Aorta (tissue), 5 donors: ENCODE measurements around the gene HERC5. TPM values are rescaled to one million over a fixed set of nuclear protein-coding genes. Genes with fewer than 3 reads are reported as not detected.

Experiments
- ATAC-seq: fragments of 200-7000 bp; cut with Tn5 transposase; one replicate; pipeline ENCODE4 v1.9.1; 2022; ENCODE audit warnings: moderate library complexity; ENCODE audit not compliant: low FRiP score
- DNase-seq, 2 donors: peaks; one replicate each; pipeline ENCODE4 v3.0.0-alpha.2; 2020
- H3K27ac ChIP-seq, 2 donors: one replicate each; pipeline ENCODE4 v1.5.1; 2013; ENCODE audit warnings: low read length in 2 of 2, mild to moderate bottlenecking in 2 of 2, moderate library complexity in 2 of 2, control low read depth in 1 of 2, inconsistent platforms in 1 of 2, low read depth in 1 of 2
- H3K27me3 ChIP-seq, 2 donors: one replicate each; pipeline ENCODE4 v1.6.1; 2013; ENCODE audit warnings: control low read depth in 1 of 2, low read length in 1 of 2, mild to moderate bottlenecking in 1 of 2, moderate library complexity in 1 of 2; ENCODE audit not compliant: insufficient read depth in 2 of 2, control insufficient read depth in 1 of 2
- H3K36me3 ChIP-seq, 2 donors: one replicate each; pipeline ENCODE4 v1.6.1; 2013; ENCODE audit warnings: control low read depth in 1 of 2, low read length in 1 of 2, mild to moderate bottlenecking in 1 of 2; ENCODE audit not compliant: insufficient read depth in 2 of 2, control insufficient read depth in 1 of 2
- H3K4me1 ChIP-seq, 2 donors: one replicate each; pipeline ENCODE4 v1.6.1; 2013; ENCODE audit warnings: low read length in 2 of 2, control low read depth in 1 of 2, mild to moderate bottlenecking in 1 of 2, moderate library complexity in 1 of 2; ENCODE audit not compliant: insufficient read depth in 2 of 2, control insufficient read depth in 1 of 2
- H3K4me3 ChIP-seq, 2 donors: one replicate each; pipeline ENCODE4 v1.5.1; 2013; ENCODE audit warnings: low read length in 2 of 2, control low read depth in 1 of 2, mild to moderate bottlenecking in 1 of 2
- H3K9me3 ChIP-seq: one replicate; pipeline ENCODE4 v1.6.1; 2013; ENCODE audit warnings: mild to moderate bottlenecking, low read length; ENCODE audit not compliant: control insufficient read depth
- WGBS, 2 donors: extraction: QIAGEN DNeasy Blood & Tissue Kit; methylation state at CpG; one replicate each; pipeline ENCODE4 v1.1.7; 2013; 5-methylcytosine and 5-hydroxymethylcytosine counted together
- intact Hi-C, 2 donors: fragments of 100-400 bp; cut with DNase I; formaldehyde crosslinking; loops; one replicate each; pipeline versions ENCODE4 v1.14.2 to v1.15.0; 2022
- polyA plus RNA-seq, 2 donors: library from polyadenylated mRNA; stranded (reverse); fragments of 200-250 nt; gene quantifications; one replicate each; pipeline ENCODE4 v1.2.3, GENCODE V29; 2013
- total RNA-seq, 2 donors: library from RNA; stranded (reverse); fragmentation: NEBNext Ultra II Directional; extraction: Animal tissue kit (Norgen Biotek cat#: 25700); gene quantifications; one replicate each; pipeline ENCODE4 v1.2.1, GENCODE V29; 2021
- donor health status: healthy with polysubstance abuse.
- donor health status: Bipolar disorder and iron deficiency.
- donor health status: DM: no; HTN: no; CAD: no.
- donor health status: DM: no; HTN: no; CAD: no.
- donor health status: DM: yes; HTN: yes; CAD: no.

The HERC5 gene
- total and polyA plus RNA-seq, 4 donors = 7.0 to 10.3 (median 9.7) TPM

DNA sequence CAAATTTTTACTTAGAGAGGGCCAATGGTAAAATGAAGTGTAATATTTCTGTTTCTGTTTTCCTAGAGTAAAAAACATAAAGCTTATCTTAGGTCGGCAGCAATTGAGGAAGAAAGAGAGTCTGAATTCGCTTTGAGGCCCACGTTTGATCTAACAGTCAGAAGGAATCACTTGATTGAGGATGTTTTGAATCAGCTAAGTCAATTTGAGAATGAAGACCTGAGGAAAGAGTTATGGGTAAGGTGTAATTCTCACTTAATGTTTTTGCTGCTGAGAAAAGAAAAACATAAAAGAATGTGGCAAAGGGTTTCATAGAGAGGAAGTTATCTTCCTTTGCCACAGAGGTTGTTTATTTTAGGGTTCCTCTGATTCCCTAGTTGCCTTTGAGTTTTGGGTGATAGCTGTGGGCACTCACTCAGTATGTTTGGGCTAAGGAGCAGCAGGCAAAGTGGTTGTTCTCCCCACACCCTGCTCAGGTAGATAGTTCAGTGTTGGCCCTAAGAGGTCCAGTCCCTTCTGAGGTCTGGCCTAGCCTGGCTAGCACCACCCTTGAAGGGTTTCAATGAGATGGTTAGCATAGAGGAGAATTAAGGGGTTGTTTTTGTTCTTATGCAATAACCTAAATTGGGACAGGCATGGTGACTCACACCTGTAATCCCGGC lies 32.3 kb downstream of the HERC5 start:
- H3K36me3 ChIP-seq = peaks cover 0 to 3% of the 10 kb centered on the region in 2 donors
- H3K4me3 ChIP-seq = no peak overlapping the region
- H3K27ac ChIP-seq = no peak overlapping the region
- no peaks in the 10 kb centered on the region for H3K27me3 ChIP-seq
- H3K4me1 ChIP-seq = no peaks in the 10 kb centered on the region
- WGBS, 2 donors = 68 to 69% methylated on average over 4 of the region's 4 CpGs
- intact Hi-C loops = no loop called here
- DNase-seq (no peak), ATAC-seq (no peak)
- no peaks in the 10 kb centered on the region for H3K9me3 ChIP-seq

DNA sequence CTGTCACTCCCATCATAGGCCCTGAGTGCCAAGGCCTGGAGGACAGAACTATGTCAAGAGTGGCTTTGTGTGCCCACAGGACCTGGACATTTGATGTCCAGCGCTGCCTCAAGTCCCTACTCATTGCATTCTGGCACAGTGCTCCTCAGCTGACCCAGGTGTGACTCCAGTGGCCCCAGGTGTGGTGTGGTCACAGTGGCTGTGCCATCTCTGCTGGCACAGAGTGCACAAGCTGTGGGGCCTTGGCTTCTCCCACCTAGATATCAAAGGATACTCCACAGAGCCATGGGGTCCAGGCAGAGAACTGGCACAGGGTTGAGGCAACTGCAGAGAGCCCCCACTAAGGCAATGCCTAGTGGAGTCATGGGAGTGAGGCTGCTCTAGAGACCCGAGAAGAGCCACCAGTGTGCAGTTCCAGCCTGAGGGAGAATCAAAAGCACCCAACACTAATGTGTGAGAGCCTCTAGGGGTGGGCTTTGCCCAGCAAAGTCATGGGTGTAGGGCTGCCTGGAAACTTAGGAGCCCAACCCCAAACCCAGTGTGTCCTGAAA lies 41.0 kb downstream of the HERC5 start:
- H3K4me1 ChIP-seq = no peaks in the 10 kb centered on the region
- ATAC-seq = no peak
- DNase-seq = no peak
- no peaks in the 10 kb centered on the region for H3K36me3 ChIP-seq
- no peak overlapping the region for H3K27ac ChIP-seq
- H3K9me3 ChIP-seq = no peaks in the 10 kb centered on the region
- H3K4me3 ChIP-seq = no peak overlapping the region
- 92% methylated on average over 2 of the region's 2 CpGs for WGBS, 2 donors
- no peaks in the 10 kb centered on the region for H3K27me3 ChIP-seq
- intact Hi-C loops = no loop called here

DNA sequence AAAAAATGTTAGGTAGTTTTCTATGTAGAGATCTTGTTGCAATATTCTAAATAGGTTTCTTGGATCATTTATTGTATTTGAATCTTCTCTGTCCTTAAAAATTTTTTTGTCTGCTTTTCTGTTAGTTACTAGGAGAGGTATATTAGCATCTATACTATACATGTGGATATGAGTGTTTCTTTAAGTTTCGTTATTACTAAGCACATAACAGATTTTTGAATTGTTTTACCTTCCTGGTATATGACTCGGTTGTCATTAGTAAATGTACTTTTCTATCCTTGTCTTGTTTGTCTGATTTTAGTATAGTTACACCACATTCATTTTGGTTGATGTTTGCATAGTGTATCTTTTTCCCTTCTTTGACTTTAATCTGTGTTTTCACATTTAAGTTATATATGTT lies 46.4 kb downstream of the HERC5 start:
- intact Hi-C loops = no loop called here
- Histone ChIP-seq H3K9me3 (no peaks in the 10 kb centered on the region), H3K4me1 (no peaks in the 10 kb centered on the region), H3K27me3 (no peaks in the 10 kb centered on the region), H3K36me3 (peaks cover 0 to 3% of the 10 kb centered on the region in 2 donors), H3K27ac (no peak overlapping the region), H3K4me3 (no peak overlapping the region)
- DNase-seq (no peak), ATAC-seq (no peak)
- 88 to 93% methylated on average over 2 of the region's 2 CpGs for WGBS, 2 donors

DNA sequence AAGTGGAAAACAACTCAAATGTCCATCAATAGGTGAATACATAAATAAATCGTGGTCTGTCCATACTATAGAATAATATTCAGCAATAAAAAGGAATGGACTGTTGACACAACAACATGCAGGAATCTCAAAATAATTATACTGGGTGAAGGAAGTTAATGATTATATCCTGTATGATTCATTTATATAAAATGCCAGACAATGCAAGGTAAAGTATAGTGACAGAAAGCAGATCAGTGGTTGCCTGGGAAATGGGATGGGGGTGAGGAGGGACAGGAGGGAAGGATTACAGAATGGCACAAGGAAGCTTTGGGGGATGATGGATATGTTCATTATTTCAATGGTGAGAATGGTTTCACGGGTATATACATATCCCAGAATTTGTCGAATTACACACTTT lies 54.3 kb downstream of the HERC5 start:
- Histone ChIP-seq H3K4me1 (no peaks in the 10 kb centered on the region), H3K36me3 (no peaks in the 10 kb centered on the region), H3K27ac (no peak overlapping the region), H3K9me3 (no peaks in the 10 kb centered on the region), H3K4me3 (no peak overlapping the region), H3K27me3 (no peaks in the 10 kb centered on the region)
- intact Hi-C loops = loop anchor here in 1 of 2 donors (5.0 kb wide), 1 partner anchor 44 kb away; no protein-coding TSS in a partner anchor
- no peak for DNase-seq
- no peak for ATAC-seq
- WGBS, 2 donors = 85 to 86% methylated on average over 3 of the region's 3 CpGs

DNA sequence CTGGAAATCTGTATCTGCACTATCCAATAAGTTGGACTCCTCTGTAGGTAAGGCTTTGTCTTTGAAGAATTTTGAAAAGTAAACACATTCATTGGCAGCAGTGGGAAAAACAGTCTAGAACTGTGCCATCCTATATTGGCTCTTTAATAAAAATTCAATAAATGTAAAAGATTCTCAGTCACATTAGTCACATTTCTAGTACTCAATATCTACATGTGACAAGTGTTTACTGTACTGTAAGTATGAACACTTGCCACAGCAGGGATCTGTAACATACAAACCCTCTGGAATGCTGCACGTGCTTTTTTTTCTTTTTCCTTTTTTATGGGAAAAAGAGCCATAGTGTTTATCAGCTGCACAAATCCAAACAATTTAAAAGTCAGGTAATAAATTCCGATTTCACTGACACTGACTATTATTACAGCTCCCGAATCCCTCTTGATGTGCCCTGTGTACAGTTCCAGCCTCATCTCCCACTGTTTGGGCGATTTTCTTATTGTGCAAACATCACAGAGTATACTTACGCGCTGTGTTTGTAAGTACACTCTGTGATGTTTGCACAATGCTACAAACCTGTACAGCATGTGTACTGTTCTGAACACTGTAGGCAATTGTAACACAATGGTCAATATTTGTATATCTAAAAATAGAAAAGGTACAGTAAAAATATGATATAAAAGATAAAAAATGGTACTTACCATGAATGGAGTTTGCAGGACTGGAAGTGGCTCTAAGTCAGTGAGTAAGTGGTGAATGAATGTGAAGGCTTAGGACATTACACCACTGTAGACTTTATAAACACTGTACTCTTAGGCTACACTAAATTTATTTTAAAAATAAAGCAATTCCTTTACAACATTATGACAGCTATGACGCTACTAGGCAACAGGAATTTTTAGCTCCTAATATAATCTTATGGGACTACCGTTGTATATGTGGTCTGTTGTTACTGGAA lies 57.9 kb downstream of the HERC5 start:
- Histone ChIP-seq H3K27me3 (no peaks in the 10 kb centered on the region), H3K27ac (no peak overlapping the region), H3K36me3 (no peaks in the 10 kb centered on the region), H3K4me3 (no peak overlapping the region), H3K4me1 (no peaks in the 10 kb centered on the region), H3K9me3 (no peaks in the 10 kb centered on the region)
- intact Hi-C loops = loop anchor here (2.0 to 5.0 kb wide), 5 partner anchors 48 to 296 kb away; partner anchors contain the start of genes HERC5 (in 1 of the 2) and HERC6 (in 1 of the 2)
- DNase-seq (no peak), ATAC-seq (no peak)
- 70 to 72% methylated on average over 8 of the region's 8 CpGs for WGBS, 2 donors

DNA sequence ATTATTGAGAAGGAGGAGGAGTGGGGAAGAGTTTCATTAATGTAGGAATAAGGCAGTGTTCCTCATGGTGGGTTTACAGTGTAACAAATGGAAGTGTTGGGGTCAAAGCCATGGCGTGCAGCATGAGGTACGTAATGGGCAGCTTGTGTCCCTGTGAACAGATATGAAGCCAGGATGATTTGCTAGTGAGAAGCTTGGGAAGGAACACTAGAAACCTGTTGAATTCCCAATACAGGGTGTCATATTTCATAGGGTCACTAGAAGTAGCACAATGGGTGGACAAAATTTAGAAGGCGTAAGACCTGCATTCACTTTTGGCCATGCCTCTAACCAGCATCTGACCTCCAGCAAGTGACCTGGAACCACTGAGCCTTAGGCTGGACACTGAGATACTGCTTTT lies 59.8 kb downstream of the HERC5 start:
- H3K9me3 ChIP-seq = no peaks in the 10 kb centered on the region
- no peaks in the 10 kb centered on the region for H3K4me1 ChIP-seq
- no peak overlapping the region for H3K4me3 ChIP-seq
- no peak overlapping the region for H3K27ac ChIP-seq
- WGBS, 2 donors = 88 to 89% methylated on average over 3 of the region's 3 CpGs
- intact Hi-C loops = loop anchor here in 1 of 2 donors (5.0 kb wide), 2 partner anchors 59 to 139 kb away; partner anchors contain the start of genes HERC5 and HERC6
- no peak for ATAC-seq
- DNase-seq = no peak
- no peaks in the 10 kb centered on the region for H3K27me3 ChIP-seq
- H3K36me3 ChIP-seq = no peaks in the 10 kb centered on the region

DNA sequence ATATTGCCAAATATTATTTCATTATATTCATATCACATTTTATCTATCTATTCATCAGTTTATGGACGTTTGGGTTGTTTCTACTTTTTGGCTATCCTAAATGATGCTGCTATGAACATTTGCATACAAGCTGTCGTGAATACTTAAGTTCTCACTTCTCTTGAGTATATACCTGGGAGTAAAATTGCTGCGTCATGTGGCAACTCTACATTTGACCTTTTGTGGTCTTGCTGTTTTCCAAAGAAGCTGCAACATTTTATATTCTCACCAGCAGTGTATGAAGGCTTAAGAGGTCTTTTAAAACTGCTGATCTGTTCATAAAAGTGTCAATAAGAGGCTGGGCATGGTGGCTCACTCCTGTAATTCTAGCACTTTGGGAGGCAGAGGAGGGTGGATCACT lies 60.9 kb downstream of the HERC5 start:
- intact Hi-C loops = loop anchor here in 1 of 2 donors (5.0 kb wide), 2 partner anchors 61 to 141 kb away; partner anchors contain the start of genes HERC5 and HERC6
- H3K36me3 ChIP-seq = no peaks in the 10 kb centered on the region
- no peaks in the 10 kb centered on the region for H3K9me3 ChIP-seq
- 74 to 75% methylated on average over 3 of the region's 3 CpGs for WGBS, 2 donors
- no peaks in the 10 kb centered on the region for H3K4me1 ChIP-seq
- DNase-seq = no peak
- H3K4me3 ChIP-seq = no peak overlapping the region
- no peak for ATAC-seq
- H3K27me3 ChIP-seq = no peaks in the 10 kb centered on the region
- H3K27ac ChIP-seq = no peak overlapping the region

DNA sequence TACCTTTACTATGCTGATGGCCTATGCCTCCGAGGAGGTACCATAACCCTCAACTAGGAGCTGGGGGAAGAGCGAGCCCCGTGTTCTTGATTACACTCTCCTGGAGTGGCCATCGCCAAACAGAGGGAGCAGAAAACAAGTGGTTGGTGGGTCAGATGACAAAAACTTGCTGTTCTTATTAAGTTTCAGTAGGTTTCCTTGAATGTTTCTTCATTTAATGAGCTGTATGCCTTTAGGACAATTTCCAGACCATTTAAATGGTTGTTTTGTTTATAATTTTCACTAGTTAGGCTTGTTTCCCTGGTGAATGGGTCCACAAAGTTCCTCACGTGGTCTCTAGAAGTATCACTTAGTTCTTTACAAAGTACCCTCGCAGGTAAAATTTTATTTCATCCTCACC lies 62.0 kb downstream of the HERC5 start:
- 90% methylated on average over 6 of the region's 6 CpGs for WGBS, 2 donors
- Histone ChIP-seq H3K27ac (no peak overlapping the region), H3K4me3 (no peak overlapping the region), H3K36me3 (no peaks in the 10 kb centered on the region), H3K9me3 (no peaks in the 10 kb centered on the region), H3K4me1 (no peaks in the 10 kb centered on the region), H3K27me3 (no peaks in the 10 kb centered on the region)
- DNase-seq = no peak
- intact Hi-C loops = loop anchor here in 1 of 2 donors (5.0 kb wide), 2 partner anchors 62 to 142 kb away; partner anchors contain the start of genes HERC5 and HERC6
- no peak for ATAC-seq
